HepG2 (cell line): Measurements from ENCODE around the gene SEC61B.

Source experiments
- FOSL2 ChIP-seq: sonication (generic); formaldehyde crosslinking; IDR thresholded peaks from 2 replicates; pipeline ENCODE4 v1.4.0; 2020; ENCODE audit warnings: missing genetic modification reagents
- HDAC6 ChIP-seq: fragments of 200-600 bp; sonication (generic); IDR thresholded peaks from 2 replicates; pipeline ENCODE4 v1.7.0; 2017; ENCODE audit warnings: mild to moderate bottlenecking, antibody characterized with exemption, low read length, low read depth
- MAF1 ChIP-seq: sonication (generic); formaldehyde crosslinking; IDR thresholded peaks from 2 replicates; pipeline ENCODE4 v1.5.0; 2020; ENCODE audit warnings: missing genetic modification reagents, borderline replicate concordance
- POLR2A ChIP-seq, 2 experiments: IDR thresholded peaks; 2 replicates each; pipeline ENCODE4 v1.6.1; 2011; ENCODE audit warnings: low read depth in 2 of 2, low read length in 2 of 2, mild to moderate bottlenecking in 1 of 2, moderate library complexity in 1 of 2; ENCODE audit not compliant: insufficient read depth in 1 of 2
- SMARCE1 ChIP-seq: fragments of 450-650 bp; IDR thresholded peaks from 2 replicates; pipeline ENCODE4 v1.6.1; 2017; ENCODE audit warnings: borderline replicate concordance
- TCF7L2 ChIP-seq: IDR thresholded peaks from 2 replicates; pipeline ENCODE4 v1.6.1; 2011; ENCODE audit warnings: mild to moderate bottlenecking, low read depth, low read length, moderate library complexity
- ZNF446 ChIP-seq: sonication (generic); formaldehyde crosslinking; IDR thresholded peaks from 2 replicates; pipeline ENCODE4 v1.5.0; 2020; ENCODE audit warnings: mild to moderate bottlenecking, missing genetic modification reagents
- ZNF598 ChIP-seq: sonication (generic); formaldehyde crosslinking; IDR thresholded peaks from 2 replicates; pipeline ENCODE4 v1.5.1; 2020; ENCODE audit warnings: mild to moderate bottlenecking, missing genetic modification reagents, borderline replicate concordance
- ZNF850 ChIP-seq: sonication (generic); formaldehyde crosslinking; conservative IDR thresholded peaks from 2 replicates; pipeline ENCODE4 v1.9.0; 2021; ENCODE audit warnings: mild to moderate bottlenecking, missing genetic modification reagents
- TF ChIP-seq, protein P1 (sequence below): sonication (generic); formaldehyde crosslinking; IDR thresholded peaks from 2 replicates; pipeline ENCODE4 v1.5.1; 2020; ENCODE audit warnings: mild to moderate bottlenecking, missing genetic modification reagents, moderate library complexity

DNA sequence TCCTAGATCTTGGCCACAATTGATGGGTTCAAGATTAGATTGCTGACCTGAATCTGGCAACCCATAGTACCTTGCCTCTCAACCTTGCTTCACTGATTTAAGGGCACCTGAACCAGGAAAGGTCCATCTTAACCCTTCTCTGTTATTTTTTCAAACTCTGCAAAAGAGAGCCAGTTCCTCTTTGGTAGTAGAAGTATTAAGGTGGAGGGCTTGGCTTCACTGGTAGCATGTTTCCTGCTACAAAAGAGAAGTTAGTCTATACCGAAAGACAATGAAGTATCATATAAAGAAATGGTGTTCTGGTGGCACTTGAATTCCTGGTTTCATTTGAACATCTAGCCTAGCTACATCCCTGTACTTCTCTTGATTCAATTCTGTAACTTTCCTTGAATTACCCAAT, 8.9 kb upstream of the SEC61B start:
- no peak for TF ChIP-seq ZNF446 (CRISPR knock-in tag)
- no peak for TF ChIP-seq ZNF598
- TF ChIP-seq ZNF850 (CRISPR knock-in tag), result no peak
- no peak for TF ChIP-seq SMARCE1
- no peak for TF ChIP-seq MAF1 (CRISPR knock-in tag)
- TF ChIP-seq TCF7L2, result no peak
- TF ChIP-seq, protein P1, sequence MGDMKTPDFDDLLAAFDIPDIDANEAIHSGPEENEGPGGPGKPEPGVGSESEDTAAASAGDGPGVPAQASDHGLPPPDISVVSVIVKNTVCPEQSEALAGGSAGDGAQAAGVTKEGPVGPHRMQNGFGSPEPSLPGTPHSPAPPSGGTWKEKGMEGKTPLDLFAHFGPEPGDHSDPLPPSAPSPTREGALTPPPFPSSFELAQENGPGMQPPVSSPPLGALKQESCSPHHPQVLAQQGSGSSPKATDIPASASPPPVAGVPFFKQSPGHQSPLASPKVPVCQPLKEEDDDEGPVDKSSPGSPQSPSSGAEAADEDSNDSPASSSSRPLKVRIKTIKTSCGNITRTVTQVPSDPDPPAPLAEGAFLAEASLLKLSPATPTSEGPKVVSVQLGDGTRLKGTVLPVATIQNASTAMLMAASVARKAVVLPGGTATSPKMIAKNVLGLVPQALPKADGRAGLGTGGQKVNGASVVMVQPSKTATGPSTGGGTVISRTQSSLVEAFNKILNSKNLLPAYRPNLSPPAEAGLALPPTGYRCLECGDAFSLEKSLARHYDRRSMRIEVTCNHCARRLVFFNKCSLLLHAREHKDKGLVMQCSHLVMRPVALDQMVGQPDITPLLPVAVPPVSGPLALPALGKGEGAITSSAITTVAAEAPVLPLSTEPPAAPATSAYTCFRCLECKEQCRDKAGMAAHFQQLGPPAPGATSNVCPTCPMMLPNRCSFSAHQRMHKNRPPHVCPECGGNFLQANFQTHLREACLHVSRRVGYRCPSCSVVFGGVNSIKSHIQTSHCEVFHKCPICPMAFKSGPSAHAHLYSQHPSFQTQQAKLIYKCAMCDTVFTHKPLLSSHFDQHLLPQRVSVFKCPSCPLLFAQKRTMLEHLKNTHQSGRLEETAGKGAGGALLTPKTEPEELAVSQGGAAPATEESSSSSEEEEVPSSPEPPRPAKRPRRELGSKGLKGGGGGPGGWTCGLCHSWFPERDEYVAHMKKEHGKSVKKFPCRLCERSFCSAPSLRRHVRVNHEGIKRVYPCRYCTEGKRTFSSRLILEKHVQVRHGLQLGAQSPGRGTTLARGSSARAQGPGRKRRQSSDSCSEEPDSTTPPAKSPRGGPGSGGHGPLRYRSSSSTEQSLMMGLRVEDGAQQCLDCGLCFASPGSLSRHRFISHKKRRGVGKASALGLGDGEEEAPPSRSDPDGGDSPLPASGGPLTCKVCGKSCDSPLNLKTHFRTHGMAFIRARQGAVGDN (CRISPR knock-in tag), result no peak
- no peak for TF ChIP-seq POLR2A (IDR thresholded peaks at IDR 0.05; ENCODE audit: insufficient read depth in 1 of 2, low read depth in 2 of 2, low read length in 2 of 2)
- no peak for TF ChIP-seq FOSL2 (CRISPR knock-in tag)
- no peak for TF ChIP-seq HDAC6
